ENCODE measurements around the gene PPP1R17. TPM values are rescaled to one million over a fixed set of nuclear protein-coding genes. Genes with fewer than 3 reads are reported as not detected.

The PPP1R17 gene
- total RNA-seq, 4 donors from 2014 or later = not detected

DNA sequence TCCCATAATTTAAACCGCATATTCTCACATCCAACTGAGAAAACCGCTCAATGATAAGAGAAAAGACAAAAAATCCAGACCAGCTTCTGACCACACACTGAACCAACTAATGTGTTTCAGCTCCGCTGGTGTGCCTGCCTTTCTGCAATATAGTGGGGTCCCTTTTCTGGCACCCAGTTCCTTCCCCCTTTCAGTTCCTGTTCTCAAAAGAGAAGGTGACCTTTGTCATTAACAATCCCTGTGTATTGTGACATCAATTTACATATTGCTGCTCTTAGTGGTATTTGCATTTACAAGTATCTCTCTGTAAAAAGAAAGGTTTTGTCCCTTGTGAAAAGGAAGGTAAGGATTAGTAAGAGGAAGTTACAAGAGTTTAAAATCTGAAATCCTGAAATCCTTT lies 1.4 kb downstream of the PPP1R17 start:
- H3K9me3 ChIP-seq = no peaks in the 10 kb centered on the region
- no peaks in the 10 kb centered on the region for H3K27me3 ChIP-seq
- no peak overlapping the region for H3K27ac ChIP-seq
- no peak overlapping the region for H3K4me3 ChIP-seq
- TF ChIP-seq EP300 (IDR thresholded peaks at IDR 0.05) (no peak), POLR2AphosphoS5 (IDR thresholded peaks at IDR 0.05) (no peak), POLR2A (IDR thresholded peaks at IDR 0.05) (no peak)
- TF ChIP-seq, protein P1, sequence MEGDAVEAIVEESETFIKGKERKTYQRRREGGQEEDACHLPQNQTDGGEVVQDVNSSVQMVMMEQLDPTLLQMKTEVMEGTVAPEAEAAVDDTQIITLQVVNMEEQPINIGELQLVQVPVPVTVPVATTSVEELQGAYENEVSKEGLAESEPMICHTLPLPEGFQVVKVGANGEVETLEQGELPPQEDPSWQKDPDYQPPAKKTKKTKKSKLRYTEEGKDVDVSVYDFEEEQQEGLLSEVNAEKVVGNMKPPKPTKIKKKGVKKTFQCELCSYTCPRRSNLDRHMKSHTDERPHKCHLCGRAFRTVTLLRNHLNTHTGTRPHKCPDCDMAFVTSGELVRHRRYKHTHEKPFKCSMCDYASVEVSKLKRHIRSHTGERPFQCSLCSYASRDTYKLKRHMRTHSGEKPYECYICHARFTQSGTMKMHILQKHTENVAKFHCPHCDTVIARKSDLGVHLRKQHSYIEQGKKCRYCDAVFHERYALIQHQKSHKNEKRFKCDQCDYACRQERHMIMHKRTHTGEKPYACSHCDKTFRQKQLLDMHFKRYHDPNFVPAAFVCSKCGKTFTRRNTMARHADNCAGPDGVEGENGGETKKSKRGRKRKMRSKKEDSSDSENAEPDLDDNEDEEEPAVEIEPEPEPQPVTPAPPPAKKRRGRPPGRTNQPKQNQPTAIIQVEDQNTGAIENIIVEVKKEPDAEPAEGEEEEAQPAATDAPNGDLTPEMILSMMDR (IDR thresholded peaks at IDR 0.05) = no peak
- DNase-seq (ENCODE audit: low spot score in 2 of 2) = no peak
- WGBS = 74% methylated on average over 3 of the region's 3 CpGs
- H3K36me3 ChIP-seq = no peaks in the 10 kb centered on the region
- no peaks in the 10 kb centered on the region for H3K4me1 ChIP-seq

DNA sequence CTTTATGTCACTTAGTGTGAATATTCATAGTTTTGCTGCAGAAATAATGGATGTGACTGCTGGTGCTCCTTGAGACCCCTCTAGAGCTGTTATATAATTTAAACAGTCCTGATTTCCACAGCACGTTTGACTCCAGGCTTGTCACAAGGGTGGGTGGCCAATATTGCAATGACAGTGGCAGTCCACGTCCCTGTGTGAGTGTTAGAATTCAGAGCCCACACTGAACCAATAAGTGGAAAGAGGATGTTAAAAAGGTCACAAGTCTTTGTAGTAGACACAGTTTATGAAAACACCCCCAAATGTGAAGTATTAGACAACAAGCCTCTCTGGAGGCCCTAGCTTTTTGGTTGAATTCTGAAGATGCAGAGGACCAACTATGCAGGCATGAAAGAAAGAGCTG lies 2.0 kb downstream of the PPP1R17 start:
- Histone ChIP-seq H3K4me3 (no peak overlapping the region), H3K9me3 (no peaks in the 10 kb centered on the region), H3K36me3 (no peaks in the 10 kb centered on the region), H3K27ac (no peak overlapping the region), H3K4me1 (no peaks in the 10 kb centered on the region), H3K27me3 (no peaks in the 10 kb centered on the region)
- no peak for DNase-seq (ENCODE audit: low spot score in 2 of 2)
- TF ChIP-seq POLR2AphosphoS5 (IDR thresholded peaks at IDR 0.05) = no peak
- no peak for TF ChIP-seq EP300 (IDR thresholded peaks at IDR 0.05)
- TF ChIP-seq POLR2A (IDR thresholded peaks at IDR 0.05) = no peak
- TF ChIP-seq, protein P1 (IDR thresholded peaks at IDR 0.05) = no peak
- 44% methylated on average over 2 of the region's 2 CpGs for WGBS

DNA sequence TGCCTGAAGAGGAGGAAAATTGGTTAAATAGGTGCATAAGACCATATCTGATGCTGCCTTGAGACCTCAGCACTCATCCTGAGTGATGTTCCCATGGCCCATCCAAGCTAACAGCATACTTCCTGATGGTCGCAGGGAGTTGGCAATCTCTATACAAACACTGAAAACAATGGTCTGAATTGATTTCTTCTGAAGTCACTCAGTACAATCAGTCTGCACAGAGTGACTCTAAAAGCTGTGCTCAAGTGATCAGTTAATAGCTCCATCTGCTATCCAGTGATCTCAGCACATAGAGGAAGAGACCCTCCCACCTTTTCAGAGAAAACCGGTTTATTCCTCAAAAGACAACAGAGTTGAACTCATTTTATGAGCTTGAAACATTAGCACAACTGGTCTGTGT lies 3.9 kb downstream of the PPP1R17 start:
- TF ChIP-seq, protein P1 (IDR thresholded peaks at IDR 0.05) = no peak
- TF ChIP-seq POLR2AphosphoS5 (IDR thresholded peaks at IDR 0.05) (no peak), POLR2A (IDR thresholded peaks at IDR 0.05) (no peak), EP300 (IDR thresholded peaks at IDR 0.05) (no peak)
- Histone ChIP-seq H3K36me3 (no peaks in the 10 kb centered on the region), H3K27me3 (no peaks in the 10 kb centered on the region), H3K4me3 (no peak overlapping the region), H3K9me3 (no peaks in the 10 kb centered on the region), H3K27ac (no peak overlapping the region), H3K4me1 (no peaks in the 10 kb centered on the region)
- DNase-seq (ENCODE audit: low spot score in 2 of 2) = no peak
- WGBS = 64% methylated on average over 2 of the region's 2 CpGs

DNA sequence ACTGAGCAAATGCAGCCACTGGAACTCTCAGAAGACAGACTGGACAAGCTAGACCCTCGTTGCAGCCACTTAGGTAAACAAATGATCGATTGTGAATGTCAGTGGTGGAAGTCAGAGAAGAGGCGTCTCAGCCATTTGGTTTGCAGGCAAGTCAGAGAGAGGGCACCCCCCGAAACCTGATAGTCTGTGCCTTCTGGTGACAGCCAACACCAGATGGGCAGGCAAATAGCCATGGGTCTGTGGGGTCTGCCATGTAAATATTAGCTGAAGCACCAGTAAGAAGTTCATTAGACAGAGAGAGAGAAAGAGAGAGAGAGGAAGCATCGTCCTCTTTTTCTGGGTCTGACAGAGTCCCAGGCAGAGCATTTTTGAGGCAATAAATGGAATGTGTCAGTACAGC lies 5.4 kb downstream of the PPP1R17 start:
- H3K4me3 ChIP-seq = no peak overlapping the region
- no peaks in the 10 kb centered on the region for H3K36me3 ChIP-seq
- TF ChIP-seq POLR2A (IDR thresholded peaks at IDR 0.05) (no peak), EP300 (IDR thresholded peaks at IDR 0.05) (no peak), POLR2AphosphoS5 (IDR thresholded peaks at IDR 0.05) (no peak)
- TF ChIP-seq, protein P1 (IDR thresholded peaks at IDR 0.05) = no peak
- WGBS = 36% methylated on average over 5 of the region's 5 CpGs
- no peak overlapping the region for H3K27ac ChIP-seq
- H3K27me3 ChIP-seq = no peaks in the 10 kb centered on the region
- no peaks in the 10 kb centered on the region for H3K4me1 ChIP-seq
- no peak for DNase-seq (ENCODE audit: low spot score in 2 of 2)
- no peaks in the 10 kb centered on the region for H3K9me3 ChIP-seq

DNA sequence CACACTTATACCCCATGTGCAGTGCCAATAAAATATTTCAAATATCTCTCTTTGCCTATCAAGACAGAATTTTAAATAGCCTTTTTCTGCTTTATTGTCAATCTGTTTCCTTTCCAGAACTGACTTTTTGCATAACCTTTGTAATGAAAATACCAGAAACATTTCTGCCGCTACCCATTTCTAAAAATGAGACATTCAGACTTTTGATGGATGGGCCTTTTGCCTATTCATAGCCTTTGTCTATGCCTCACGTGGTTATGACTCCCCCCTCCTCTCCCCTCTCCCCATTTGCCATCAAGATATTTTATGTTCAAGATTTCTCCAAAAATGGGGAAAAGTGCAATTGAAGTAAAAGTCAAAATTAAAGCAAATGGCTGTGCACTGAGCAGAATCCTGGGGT lies 5.9 kb downstream of the PPP1R17 start:
- H3K36me3 ChIP-seq = no peaks in the 10 kb centered on the region
- no peaks in the 10 kb centered on the region for H3K27me3 ChIP-seq
- no peak overlapping the region for H3K4me3 ChIP-seq
- H3K4me1 ChIP-seq = no peaks in the 10 kb centered on the region
- no peak overlapping the region for H3K27ac ChIP-seq
- WGBS = 60% methylated on average over 2 of the region's 2 CpGs
- no peak for DNase-seq (ENCODE audit: low spot score in 2 of 2)
- H3K9me3 ChIP-seq = no peaks in the 10 kb centered on the region
- no peak for TF ChIP-seq POLR2A (IDR thresholded peaks at IDR 0.05)
- TF ChIP-seq, protein P1 (IDR thresholded peaks at IDR 0.05) = no peak
- TF ChIP-seq POLR2AphosphoS5 (IDR thresholded peaks at IDR 0.05) = no peak
- no peak for TF ChIP-seq EP300 (IDR thresholded peaks at IDR 0.05)
